H1 (cell line): Measurements from ENCODE around the gene CSAD. TPM values are rescaled to one million over a fixed set of nuclear protein-coding genes. Genes with fewer than 3 reads are reported as not detected.

Source experiments
- CTCF ChIA-PET: fragments of 300-600 bp; sonication (Branson Sonifier 250); formaldehyde crosslinking; loops from one replicate; lab custom pipeline; 2021; ENCODE audit not compliant: partially characterized antibody; lab: Charles Lee
- POLR2A ChIA-PET: fragments of 300-600 bp; sonication (Branson Sonifier 250); formaldehyde crosslinking; loops from one replicate; lab custom pipeline; 2021; ENCODE audit warnings: inconsistent platforms; ENCODE audit not compliant: partially characterized antibody; lab: Charles Lee
- DNase-seq, 2 experiments: peaks; one replicate each; pipeline versions ENCODE4 v3.0.0 to v3.0.0-alpha.2; 2010 to 2022; ENCODE audit warnings: low spot score in 2 of 2, low read depth in 1 of 2, mixed read lengths in 1 of 2
- FAIRE-seq: peaks from 2 replicates; lab custom pipeline; 2011; peaks lifted over from hg19 to GRCh38; lab: Jason Lieb, UNC
- H2AFZ ChIP-seq: 2 replicates; pipeline ENCODE4 v1.8.1; 2012; ENCODE audit warnings: low read length, inconsistent platforms
- H2AK5ac ChIP-seq: 2 replicates; pipeline ENCODE4 v1.6.1; 2013; ENCODE audit warnings: low read depth, low read length
- H2BK120ac ChIP-seq: replicated peaks from 2 replicates; pipeline ENCODE3; 2013; ENCODE audit warnings: low read depth, low read length, inconsistent platforms
- H2BK12ac ChIP-seq: 2 replicates; pipeline ENCODE4 v1.6.1; 2013; ENCODE audit warnings: low read depth, low read length
- H2BK15ac ChIP-seq: 2 replicates; pipeline ENCODE4 v1.6.1; 2013; ENCODE audit warnings: low read length
- H2BK20ac ChIP-seq: 2 replicates; pipeline ENCODE4 v1.6.1; 2013; ENCODE audit warnings: low read length
- H2BK5ac ChIP-seq: 2 replicates; pipeline ENCODE4 v1.6.1; 2013; ENCODE audit warnings: low read depth, low read length
- H3K14ac ChIP-seq: 2 replicates; pipeline ENCODE4 v1.6.1; 2013; ENCODE audit warnings: inconsistent platforms; ENCODE audit not compliant: insufficient read length
- H3K18ac ChIP-seq: 2 replicates; pipeline ENCODE4 v1.6.1; 2013; ENCODE audit warnings: low read length; ENCODE audit errors: extremely low read depth
- H3K23ac ChIP-seq: 2 replicates; pipeline ENCODE4 v1.6.1; 2013; ENCODE audit warnings: inconsistent platforms; ENCODE audit not compliant: insufficient read length
- H3K23me2 ChIP-seq: 2 replicates; pipeline ENCODE4 v1.6.1; 2013; ENCODE audit warnings: low read depth, low read length
- H3K27ac ChIP-seq: 2 replicates; pipeline ENCODE4 v1.6.1; 2011; ENCODE audit warnings: low read depth, low read length, inconsistent platforms
- H3K27me3 ChIP-seq, 4 experiments: replicated peaks in 1 of 4; 1 replicate in 1 of 4; 2 replicates in 3 of 4; pipeline versions ENCODE4 v1.6.1 to v1.8.1; 2011 to 2013; ENCODE audit warnings: low read length in 3 of 4, mild to moderate bottlenecking in 3 of 4, inconsistent platforms in 2 of 4, mixed read lengths in 2 of 4, moderate library complexity in 1 of 4; ENCODE audit not compliant: control insufficient read depth in 3 of 4, insufficient read depth in 3 of 4; ENCODE audit errors: extremely low read depth in 1 of 4
- H3K36me3 ChIP-seq, 4 experiments: 2 replicates each; pipeline versions ENCODE4 v1.6.1 to v1.8.1; 2011 to 2013; ENCODE audit warnings: mild to moderate bottlenecking in 4 of 4, low read length in 3 of 4, moderate library complexity in 2 of 4, control low read depth in 1 of 4, inconsistent platforms in 1 of 4; ENCODE audit not compliant: insufficient read depth in 4 of 4, control insufficient read depth in 2 of 4
- H3K4ac ChIP-seq: replicated peaks from 2 replicates; pipeline ENCODE3; 2013; ENCODE audit warnings: low read length, low read depth, mixed read lengths, inconsistent platforms; ENCODE audit not compliant: insufficient read length
- H3K4me1 ChIP-seq, 4 experiments: replicated peaks in 1 of 4; 1 replicate in 1 of 4; 2 replicates in 3 of 4; pipeline versions ENCODE4 v1.6.1 to v1.8.1; 2011 to 2013; ENCODE audit warnings: low read length in 3 of 4, inconsistent platforms in 2 of 4, mixed read lengths in 1 of 4; ENCODE audit not compliant: insufficient read depth in 4 of 4, control insufficient read depth in 3 of 4
- H3K4me2 ChIP-seq, 2 experiments: 2 replicates each; pipeline versions ENCODE4 v1.6.1 to v1.8.1; 2011 to 2013; ENCODE audit warnings: low read depth in 2 of 2, low read length in 2 of 2, control low read depth in 1 of 2, inconsistent platforms in 1 of 2, mild to moderate bottlenecking in 1 of 2; ENCODE audit not compliant: insufficient read depth in 1 of 2
- H3K4me3 ChIP-seq, 4 experiments: fragments of 200-600, 300-600 bp in 1 of 4; sonication (generic), shearing (Covaris generic), sonication (Bioruptor Twin) in 1 of 4; 2 replicates each; pipeline versions ENCODE4 v1.5.1 to v1.8.1; 2011 to 2016; ENCODE audit warnings: low read length in 4 of 4, low read depth in 3 of 4, control low read depth in 2 of 4, inconsistent platforms in 2 of 4, mild to moderate bottlenecking in 2 of 4, mixed read lengths in 1 of 4, moderate library complexity in 1 of 4; ENCODE audit not compliant: insufficient read depth in 2 of 4; ENCODE audit errors: extremely low read depth in 1 of 4
- H3K56ac ChIP-seq: replicated peaks from 2 replicates; pipeline ENCODE3; 2013; ENCODE audit warnings: low read depth, mild to moderate bottlenecking, mixed read lengths, low read length, inconsistent platforms; ENCODE audit not compliant: insufficient read length
- H3K79me1 ChIP-seq: 2 replicates; pipeline ENCODE4 v1.6.1; 2013; ENCODE audit warnings: low read depth, low read length, control low read depth
- H3K79me2 ChIP-seq, 2 experiments: 2 replicates each; pipeline versions ENCODE4 v1.6.1 to v1.8.1; 2012 to 2013; ENCODE audit warnings: low read length in 2 of 2, mild to moderate bottlenecking in 2 of 2, inconsistent platforms in 1 of 2; ENCODE audit not compliant: insufficient read depth in 2 of 2, control insufficient read depth in 1 of 2
- H3K9ac ChIP-seq, 4 experiments: replicated peaks in 1 of 4; 1 replicate in 1 of 4; 2 replicates in 3 of 4; pipeline versions ENCODE4 v1.6.1 to v1.8.1; 2011 to 2013; ENCODE audit warnings: low read depth in 3 of 4, low read length in 3 of 4, control low read depth in 2 of 4, mild to moderate bottlenecking in 2 of 4, moderate library complexity in 2 of 4, inconsistent platforms in 1 of 4; ENCODE audit errors: extremely low read depth in 1 of 4
- H3K9me3 ChIP-seq, 2 experiments: 2 replicates each; pipeline versions ENCODE4 v1.6.1 to v1.8.1; 2012 to 2013; ENCODE audit warnings: mild to moderate bottlenecking in 2 of 2, moderate library complexity in 2 of 2, control low read depth in 1 of 2, inconsistent platforms in 1 of 2, low read depth in 1 of 2, low read length in 1 of 2, mixed read lengths in 1 of 2; ENCODE audit not compliant: insufficient read depth in 2 of 2
- H4K20me1 ChIP-seq, 2 experiments: replicated peaks in 1 of 2; 2 replicates each; pipeline versions ENCODE3 to v1.8.1; 2011 to 2013; ENCODE audit warnings: inconsistent platforms in 2 of 2, low read length in 2 of 2, mild to moderate bottlenecking in 1 of 2; ENCODE audit not compliant: insufficient read depth in 2 of 2, control insufficient read depth in 1 of 2
- H4K5ac ChIP-seq: 2 replicates; pipeline ENCODE4 v1.6.1; 2013; ENCODE audit warnings: low read length, low read depth, mixed read lengths, inconsistent platforms; ENCODE audit not compliant: insufficient read length
- H4K8ac ChIP-seq: 2 replicates; pipeline ENCODE4 v1.8.0; 2013; ENCODE audit warnings: mild to moderate bottlenecking, moderate library complexity, low read length, inconsistent platforms; ENCODE audit not compliant: insufficient read depth; ENCODE audit errors: extremely low read depth
- H4K91ac ChIP-seq: replicated peaks from 2 replicates; pipeline ENCODE3; 2013; ENCODE audit warnings: low read length, mixed read lengths, inconsistent platforms; ENCODE audit not compliant: insufficient read length
- BRCA1 ChIP-seq: IDR thresholded peaks from 2 replicates; pipeline ENCODE4 v1.6.1; 2012; ENCODE audit warnings: low read depth, low read length, improper control_type of control experiment
- CBX8 ChIP-seq: fragments of 300-800, 300-1000 bp; sonication (generic); IDR thresholded peaks from 2 replicates; pipeline ENCODE4 v1.7.1; 2016; ENCODE audit warnings: low read depth, low read length, borderline replicate concordance
- CEBPB ChIP-seq: IDR thresholded peaks from 2 replicates; pipeline ENCODE4 v1.6.1; 2012; ENCODE audit warnings: low read depth, low read length
- EGR1 ChIP-seq: IDR thresholded peaks from 2 replicates; pipeline ENCODE4 v1.6.1; 2011; ENCODE audit warnings: low read depth, low read length, borderline replicate concordance
- POU5F1 ChIP-seq: IDR thresholded peaks from 2 replicates; pipeline ENCODE4 v1.6.1; 2011; ENCODE audit warnings: low read depth, mild to moderate bottlenecking, low read length, moderate library complexity
- ZNF274 ChIP-seq: IDR thresholded peaks from 2 replicates; pipeline ENCODE4 v1.7.0; 2012; ENCODE audit warnings: low read length, borderline replicate concordance; ENCODE audit errors: extremely low read depth
- WGBS, 2 experiments: shearing (Covaris generic) in 1 of 2; methylation state at CpG; one replicate each; pipeline versions ENCODE4 v1.1.6 to v1.1.7; 2013 to 2015; ENCODE audit warnings: low lambda C conversion rate in 2 of 2, mixed read lengths in 2 of 2, inconsistent platforms in 1 of 2, low coverage in 1 of 2, missing lambda C conversion rate in 1 of 2; ENCODE audit not compliant: insufficient replicate concordance in 2 of 2, insufficient coverage in 1 of 2, insufficient read length in 1 of 2; ENCODE audit errors: extremely low coverage in 1 of 2, missing lambda C conversion rate in 1 of 2; 5-methylcytosine and 5-hydroxymethylcytosine counted together
- polyA plus RNA-seq, 7 experiments: library from polyadenylated mRNA; depleted of rRNA in 3 of 7; stranded (reverse) in 5 of 7; unstranded in 2 of 7; fragments of >200 nt in 5 of 7; fragments of 200-250 nt in 2 of 7; gene quantifications; 1 replicate in 5 of 7; 2 replicates in 1 of 7; 4 replicates in 1 of 7; pipeline versions ENCODE4 v1.2.1 to v1.2.3, GENCODE V29; 2011 to 2013; ENCODE audit warnings: missing spikeins in 2 of 7, mixed read lengths in 2 of 7
- total RNA-seq: library from RNA; stranded (reverse); fragmentation: NEBNext Ultra II Directional; extraction: Animal tissue kit (Norgen Biotek cat#: 25700); gene quantifications from 2 replicates; pipeline ENCODE4 v1.2.1, GENCODE V29; 2021

CSAD gene
- total and polyA plus RNA-seq, 2 of the 8 experiments (the other 6 are each of a cell fraction or from before 2014, with no cell fraction given): 8.8 to 11.3 TPM

- Histone ChIP-seq H3K23ac (no peak overlapping the region), H3K79me2 (peaks cover 0 to 11% of the 10 kb centered on the region in 2 experiments; a peak in 2 of 4 replicates), H2AFZ (no peak overlapping the region), H3K4ac (no peak overlapping the region), H4K5ac (no peak overlapping the region), H3K4me3 (no peak overlapping the region), H2BK120ac (no peak overlapping the region)
- no peak for DNase-seq
- no peak for TF ChIP-seq ZNF274
- TF ChIP-seq POU5F1: no peak
- TF ChIP-seq BRCA1: no peak
- TF ChIP-seq CBX8: no peak
- TF ChIP-seq CEBPB: no peak
- no peak for TF ChIP-seq EGR1
- TF ChIP-seq, all 59 proteins: peak for 0
- WGBS, 2 experiments: 95% methylated on average over 6 of the region's 6 CpGs; no CpG with 5 or more reads in 1 of the 2 experiments
- peaks cover 1 to 7% (median 5%) of the 10 kb centered on the region in 4 experiments; a peak in 6 of 7 replicates for H3K4me1 ChIP-seq
- ChIA-PET POLR2A (interaction anchor here (0.9 to 1.3 kb wide), 4 partner anchors 10 to 136 kb away, joined by 3 to 5 read pairs (median 4); partner anchors contain the start of gene AAAS), CTCF (interaction anchor here (0.7 to 11.1 kb wide), 11 partner anchors 8 to 136 kb away, joined by 3 to 164 read pairs (median 5); partner anchors contain the start of genes AAAS and ITGB7)
- no peak overlapping the region for H3K14ac ChIP-seq
- H3K9ac ChIP-seq: no peak overlapping the region
- H4K8ac ChIP-seq: no peak overlapping the region; the same call in 1 of the 2 replicates
- no peak for FAIRE-seq
- no peak overlapping the region for H3K4me2 ChIP-seq
- peaks cover 2 to 13% of the 10 kb centered on the region in 2 experiments for H4K20me1 ChIP-seq
- no peak overlapping the region for H4K91ac ChIP-seq
- peaks cover 2% of the 10 kb centered on the region; the same call in 1 of the 2 replicates for H3K79me1 ChIP-seq
- H2BK20ac ChIP-seq: no peak overlapping the region
- H3K27me3 ChIP-seq: no peaks in the 10 kb centered on the region
- no peak overlapping the region for H2BK5ac ChIP-seq
- no peak overlapping the region for H2AK5ac ChIP-seq
- no peak overlapping the region for H3K56ac ChIP-seq
- H3K18ac ChIP-seq: no peak overlapping the region
- H3K36me3 ChIP-seq: peaks cover 12 to 56% (median 36%) of the 10 kb centered on the region in 4 experiments
- H3K9me3 ChIP-seq: no peaks in the 10 kb centered on the region
- H3K23me2 ChIP-seq: peaks cover 5% of the 10 kb centered on the region
- H3K27ac ChIP-seq: no peak overlapping the region
- H2BK12ac ChIP-seq: no peak overlapping the region
- no peak overlapping the region for H2BK15ac ChIP-seq
These were observed 4.1 kb upstream of the CSAD start for GRCh38 chr12:53184828-53185227.
